PC-9 (cell line): Measurements from ENCODE around the gene PALD1.

Source experiments
- EZH2 ChIP-seq: fragments of 200-600 bp; sonication (generic); IDR thresholded peaks from 2 replicates; pipeline ENCODE4 v1.8.0; 2017; ENCODE audit warnings: antibody characterized with exemption, low read depth
- TF ChIP-seq, protein P1 (sequence below): fragments of 200-600 bp; sonication (generic); conservative IDR thresholded peaks from 2 replicates; pipeline ENCODE4 v1.6.1; 2017; ENCODE audit warnings: mixed run types, antibody characterized with exemption, mild to moderate bottlenecking, moderate library complexity

DNA sequence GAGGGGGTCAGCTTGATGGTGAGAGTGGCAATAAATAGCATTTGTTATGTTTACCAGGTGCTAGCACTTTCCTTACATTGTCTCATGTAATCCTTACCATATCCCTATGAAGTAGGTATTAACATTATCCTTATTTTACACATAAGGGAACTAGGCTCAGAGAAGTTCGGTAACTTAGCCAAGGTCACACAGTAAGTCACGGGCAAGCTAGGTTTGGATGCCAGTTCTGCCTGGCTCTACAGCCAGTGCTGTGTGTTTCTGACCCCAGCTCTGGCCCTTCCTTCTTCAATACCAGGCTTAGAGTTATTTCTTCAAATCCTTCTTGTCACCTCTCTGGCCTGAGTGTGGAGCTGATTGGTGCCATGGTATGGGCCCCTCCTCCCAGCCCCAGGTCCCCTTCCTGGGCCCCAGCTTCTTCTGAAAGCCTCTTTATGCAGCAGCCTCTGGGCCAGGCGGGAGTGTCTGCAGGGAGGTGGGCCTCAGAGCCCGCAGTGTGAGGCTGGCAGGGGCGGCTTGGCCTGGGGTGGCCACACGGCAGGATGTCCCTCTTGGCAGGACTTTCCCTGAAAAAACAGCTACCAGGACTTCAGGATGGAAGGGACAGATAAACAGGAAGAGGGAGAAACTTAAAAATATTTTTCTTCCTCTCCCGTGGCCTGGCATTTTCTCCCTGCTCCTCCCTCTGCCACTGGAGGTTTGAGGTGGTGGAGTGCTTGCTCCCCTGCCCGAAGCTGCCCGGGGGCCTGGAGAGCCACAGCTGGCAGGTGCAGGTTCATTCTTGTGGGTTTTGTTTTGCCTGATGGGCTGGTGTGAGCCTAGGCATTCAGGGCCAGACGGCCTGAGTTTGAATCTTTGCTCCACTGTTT, 20.6 kb downstream of the PALD1 start:
- TF ChIP-seq, protein P1, sequence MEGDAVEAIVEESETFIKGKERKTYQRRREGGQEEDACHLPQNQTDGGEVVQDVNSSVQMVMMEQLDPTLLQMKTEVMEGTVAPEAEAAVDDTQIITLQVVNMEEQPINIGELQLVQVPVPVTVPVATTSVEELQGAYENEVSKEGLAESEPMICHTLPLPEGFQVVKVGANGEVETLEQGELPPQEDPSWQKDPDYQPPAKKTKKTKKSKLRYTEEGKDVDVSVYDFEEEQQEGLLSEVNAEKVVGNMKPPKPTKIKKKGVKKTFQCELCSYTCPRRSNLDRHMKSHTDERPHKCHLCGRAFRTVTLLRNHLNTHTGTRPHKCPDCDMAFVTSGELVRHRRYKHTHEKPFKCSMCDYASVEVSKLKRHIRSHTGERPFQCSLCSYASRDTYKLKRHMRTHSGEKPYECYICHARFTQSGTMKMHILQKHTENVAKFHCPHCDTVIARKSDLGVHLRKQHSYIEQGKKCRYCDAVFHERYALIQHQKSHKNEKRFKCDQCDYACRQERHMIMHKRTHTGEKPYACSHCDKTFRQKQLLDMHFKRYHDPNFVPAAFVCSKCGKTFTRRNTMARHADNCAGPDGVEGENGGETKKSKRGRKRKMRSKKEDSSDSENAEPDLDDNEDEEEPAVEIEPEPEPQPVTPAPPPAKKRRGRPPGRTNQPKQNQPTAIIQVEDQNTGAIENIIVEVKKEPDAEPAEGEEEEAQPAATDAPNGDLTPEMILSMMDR = no peak
- no peak for TF ChIP-seq EZH2
